NB4 (cell line): ENCODE measurements around the gene NANOGP8.

Source experiments
- CTCF ChIP-seq: IDR thresholded peaks from one replicate; pipeline ENCODE4 v1.5.1; 2012; ENCODE audit warnings: low read depth, low read length
- POLR2A ChIP-seq: IDR thresholded peaks from 2 replicates; pipeline ENCODE4 v1.6.1; 2011; ENCODE audit warnings: mild to moderate bottlenecking; ENCODE audit not compliant: insufficient read length; ENCODE audit errors: extremely low read depth

- TF ChIP-seq CTCF (no peak), POLR2A (no peak)
These were observed 42.6 kb upstream of the NANOGP8 start for GRCh38 chr15:35127717-35128116.
